Neural cell (in vitro differentiated cells): ENCODE results near the gene ADAMTS16. TPM values are rescaled to one million over a fixed set of nuclear protein-coding genes. Genes with fewer than 3 reads are reported as not detected.

ENCODE experiments used
- H2AFZ ChIP-seq: fragments of 200-600, 300-800 bp; sonication (generic), shearing (Covaris generic); 2 replicates; pipeline ENCODE4 v1.6.0; 2014; ENCODE audit warnings: low read depth, mild to moderate bottlenecking, antibody characterized with exemption, low read length, moderate library complexity
- H3F3A ChIP-seq: fragments of 200-600 bp; shearing (Covaris generic); 2 replicates; pipeline ENCODE4 v1.6.1; 2016; ENCODE audit warnings: mild to moderate bottlenecking, moderate library complexity, mixed read lengths, antibody characterized with exemption, low read length; ENCODE audit not compliant: insufficient read depth, poor library complexity, severe bottlenecking
- H3K27ac ChIP-seq: fragments of 200-600, 300-800 bp; sonication (generic), shearing (Covaris generic); 2 replicates; pipeline ENCODE4 v1.5.1; 2014; ENCODE audit warnings: mild to moderate bottlenecking, low read length, moderate library complexity
- H3K27me3 ChIP-seq: fragments of 300-800, 200-600 bp; sonication (generic), shearing (Covaris generic); 2 replicates; pipeline ENCODE4 v1.6.0; 2014; ENCODE audit warnings: mild to moderate bottlenecking, low read depth, low read length, moderate library complexity; ENCODE audit not compliant: insufficient read depth
- H3K36me3 ChIP-seq: fragments of 300-800, 200-600 bp; sonication (generic), shearing (Covaris generic); 2 replicates; pipeline ENCODE4 v1.5.1; 2014; ENCODE audit warnings: mild to moderate bottlenecking, antibody characterized with exemption, low read length, moderate library complexity; ENCODE audit not compliant: insufficient read depth
- H3K4me2 ChIP-seq: fragments of 300-800, 200-600 bp; sonication (generic), shearing (Covaris generic); 2 replicates; pipeline ENCODE4 v1.6.0; 2014; ENCODE audit warnings: mild to moderate bottlenecking, low read length
- H3K4me3 ChIP-seq: fragments of 300-800, 200-600 bp; sonication (generic), shearing (Covaris generic); 2 replicates; pipeline ENCODE4 v1.5.1; 2014; ENCODE audit warnings: mild to moderate bottlenecking, low read length, moderate library complexity
- H3K79me2 ChIP-seq: fragments of 200-600 bp; shearing (Covaris generic); replicated peaks from 2 replicates; pipeline ENCODE4 v1.6.0; 2014; ENCODE audit warnings: mild to moderate bottlenecking, low read length, moderate library complexity; ENCODE audit not compliant: insufficient read depth
- H3K9ac ChIP-seq: fragments of 300-800, 200-600 bp; sonication (generic), shearing (Covaris generic); 2 replicates; pipeline ENCODE4 v1.6.1; 2016; ENCODE audit warnings: mild to moderate bottlenecking, low read length, mixed read lengths
- H3K9me2 ChIP-seq: fragments of 200-600 bp; shearing (Covaris generic); 2 replicates; pipeline ENCODE4 v1.6.1; 2016; ENCODE audit warnings: mild to moderate bottlenecking, low read length, mixed read lengths; ENCODE audit not compliant: insufficient read depth
- H3K9me3 ChIP-seq: fragments of 200-600, 300-800 bp; sonication (generic), shearing (Covaris generic); 2 replicates; pipeline ENCODE4 v1.6.1; 2016; ENCODE audit warnings: mild to moderate bottlenecking, mixed run types, low read length, moderate library complexity, mixed read lengths
- H4K20me1 ChIP-seq: fragments of 200-600 bp; shearing (Covaris generic); 2 replicates; pipeline ENCODE4 v1.6.1; 2016; ENCODE audit warnings: mild to moderate bottlenecking, mixed run types; ENCODE audit not compliant: insufficient read depth
- EP300 ChIP-seq: fragments of 450-650 bp; conservative IDR thresholded peaks from 2 replicates; pipeline ENCODE4 v1.6.1; 2014; ENCODE audit warnings: antibody characterized with exemption, mild to moderate bottlenecking, moderate library complexity; ENCODE audit not compliant: poor library complexity, severe bottlenecking
- EZH2 ChIP-seq: fragments of 200-600, 300-800 bp; shearing (Covaris generic), sonication (generic); IDR thresholded peaks from 2 replicates; pipeline ENCODE4 v1.6.1; 2014; ENCODE audit warnings: antibody characterized with exemption, low read length, borderline replicate concordance, mild to moderate bottlenecking; ENCODE audit not compliant: insufficient read depth, poor library complexity, severe bottlenecking
- MXI1 ChIP-seq: fragments of 450-650 bp; conservative IDR thresholded peaks from 2 replicates; pipeline ENCODE4 v1.6.1; 2014; ENCODE audit warnings: antibody characterized with exemption, mild to moderate bottlenecking; ENCODE audit not compliant: poor library complexity, severe bottlenecking
- POLR2AphosphoS5 ChIP-seq: IDR thresholded peaks from 2 replicates; pipeline ENCODE4 v1.6.1; 2012
- RAD21 ChIP-seq: fragments of 450-650 bp; conservative IDR thresholded peaks from 2 replicates; pipeline ENCODE4 v1.6.1; 2014; ENCODE audit warnings: antibody characterized with exemption, mild to moderate bottlenecking, moderate library complexity
- SMC3 ChIP-seq: fragments of 450-650 bp; conservative IDR thresholded peaks from 2 replicates; pipeline ENCODE4 v1.6.1; 2014; ENCODE audit warnings: antibody characterized with exemption, mild to moderate bottlenecking, moderate library complexity; ENCODE audit not compliant: poor library complexity
- TAF1 ChIP-seq: IDR thresholded peaks from 2 replicates; pipeline ENCODE4 v1.6.1; 2012; ENCODE audit warnings: low read depth
- polyA plus RNA-seq: library from polyadenylated mRNA; depleted of rRNA; stranded (reverse); fragments of >200 nt; gene quantifications from 2 replicates; pipeline ENCODE4 v1.2.3, GENCODE V29; 2014
- TF ChIP-seq, protein P1 (sequence below): IDR thresholded peaks from 2 replicates; pipeline ENCODE4 v1.6.1; 2012; ENCODE audit warnings: borderline replicate concordance
- TF ChIP-seq, protein P2 (sequence below): fragments of 450-650 bp; IDR thresholded peaks from 2 replicates; pipeline ENCODE4 v1.5.1; 2014; ENCODE audit warnings: antibody characterized with exemption, mild to moderate bottlenecking, moderate library complexity; ENCODE audit not compliant: poor library complexity, severe bottlenecking

ADAMTS16 gene
- polyA plus RNA-seq, 1 donor from 2014 or later, result 1.3 TPM

DNA sequence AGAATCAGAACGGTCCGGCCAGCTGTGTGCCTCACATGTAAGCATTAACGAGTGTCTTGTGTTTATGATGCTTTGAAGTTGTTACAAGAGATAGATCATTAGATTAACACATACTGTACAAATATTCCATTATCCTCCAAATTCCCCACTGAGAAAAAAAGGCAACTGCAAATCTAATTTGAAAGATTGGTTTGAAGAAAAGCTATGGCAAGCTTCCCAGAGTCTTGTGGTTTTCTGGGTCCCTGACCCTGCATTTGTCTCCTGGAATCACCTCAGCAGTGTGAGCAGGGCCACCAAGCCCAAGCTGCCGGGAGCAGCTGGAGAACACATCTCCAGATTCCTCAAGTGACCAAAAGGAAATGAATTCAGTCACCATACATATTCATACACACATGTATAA, 36.9 kb upstream of the ADAMTS16 start:
- no peak overlapping the region for H2AFZ ChIP-seq
- H3K4me2 ChIP-seq, result no peak overlapping the region
- no peaks in the 10 kb centered on the region for H3K27me3 ChIP-seq
- H3F3A ChIP-seq, result no peaks in the 10 kb centered on the region
- H3K79me2 ChIP-seq, result no peaks in the 10 kb centered on the region
- H3K9ac ChIP-seq, result no peak overlapping the region
- no peak overlapping the region for H3K27ac ChIP-seq
- no peak for TF ChIP-seq EZH2
- TF ChIP-seq RAD21, result no peak
- TF ChIP-seq, protein P1, sequence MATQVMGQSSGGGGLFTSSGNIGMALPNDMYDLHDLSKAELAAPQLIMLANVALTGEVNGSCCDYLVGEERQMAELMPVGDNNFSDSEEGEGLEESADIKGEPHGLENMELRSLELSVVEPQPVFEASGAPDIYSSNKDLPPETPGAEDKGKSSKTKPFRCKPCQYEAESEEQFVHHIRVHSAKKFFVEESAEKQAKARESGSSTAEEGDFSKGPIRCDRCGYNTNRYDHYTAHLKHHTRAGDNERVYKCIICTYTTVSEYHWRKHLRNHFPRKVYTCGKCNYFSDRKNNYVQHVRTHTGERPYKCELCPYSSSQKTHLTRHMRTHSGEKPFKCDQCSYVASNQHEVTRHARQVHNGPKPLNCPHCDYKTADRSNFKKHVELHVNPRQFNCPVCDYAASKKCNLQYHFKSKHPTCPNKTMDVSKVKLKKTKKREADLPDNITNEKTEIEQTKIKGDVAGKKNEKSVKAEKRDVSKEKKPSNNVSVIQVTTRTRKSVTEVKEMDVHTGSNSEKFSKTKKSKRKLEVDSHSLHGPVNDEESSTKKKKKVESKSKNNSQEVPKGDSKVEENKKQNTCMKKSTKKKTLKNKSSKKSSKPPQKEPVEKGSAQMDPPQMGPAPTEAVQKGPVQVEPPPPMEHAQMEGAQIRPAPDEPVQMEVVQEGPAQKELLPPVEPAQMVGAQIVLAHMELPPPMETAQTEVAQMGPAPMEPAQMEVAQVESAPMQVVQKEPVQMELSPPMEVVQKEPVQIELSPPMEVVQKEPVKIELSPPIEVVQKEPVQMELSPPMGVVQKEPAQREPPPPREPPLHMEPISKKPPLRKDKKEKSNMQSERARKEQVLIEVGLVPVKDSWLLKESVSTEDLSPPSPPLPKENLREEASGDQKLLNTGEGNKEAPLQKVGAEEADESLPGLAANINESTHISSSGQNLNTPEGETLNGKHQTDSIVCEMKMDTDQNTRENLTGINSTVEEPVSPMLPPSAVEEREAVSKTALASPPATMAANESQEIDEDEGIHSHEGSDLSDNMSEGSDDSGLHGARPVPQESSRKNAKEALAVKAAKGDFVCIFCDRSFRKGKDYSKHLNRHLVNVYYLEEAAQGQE, result no peak
- TF ChIP-seq, protein P2, sequence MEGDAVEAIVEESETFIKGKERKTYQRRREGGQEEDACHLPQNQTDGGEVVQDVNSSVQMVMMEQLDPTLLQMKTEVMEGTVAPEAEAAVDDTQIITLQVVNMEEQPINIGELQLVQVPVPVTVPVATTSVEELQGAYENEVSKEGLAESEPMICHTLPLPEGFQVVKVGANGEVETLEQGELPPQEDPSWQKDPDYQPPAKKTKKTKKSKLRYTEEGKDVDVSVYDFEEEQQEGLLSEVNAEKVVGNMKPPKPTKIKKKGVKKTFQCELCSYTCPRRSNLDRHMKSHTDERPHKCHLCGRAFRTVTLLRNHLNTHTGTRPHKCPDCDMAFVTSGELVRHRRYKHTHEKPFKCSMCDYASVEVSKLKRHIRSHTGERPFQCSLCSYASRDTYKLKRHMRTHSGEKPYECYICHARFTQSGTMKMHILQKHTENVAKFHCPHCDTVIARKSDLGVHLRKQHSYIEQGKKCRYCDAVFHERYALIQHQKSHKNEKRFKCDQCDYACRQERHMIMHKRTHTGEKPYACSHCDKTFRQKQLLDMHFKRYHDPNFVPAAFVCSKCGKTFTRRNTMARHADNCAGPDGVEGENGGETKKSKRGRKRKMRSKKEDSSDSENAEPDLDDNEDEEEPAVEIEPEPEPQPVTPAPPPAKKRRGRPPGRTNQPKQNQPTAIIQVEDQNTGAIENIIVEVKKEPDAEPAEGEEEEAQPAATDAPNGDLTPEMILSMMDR, result no peak
- no peak for TF ChIP-seq EP300
- TF ChIP-seq TAF1, result no peak
- TF ChIP-seq SMC3, result no peak
- TF ChIP-seq MXI1, result no peak
- TF ChIP-seq POLR2AphosphoS5, result no peak
- H3K36me3 ChIP-seq, result no peaks in the 10 kb centered on the region
- no peak overlapping the region for H3K4me3 ChIP-seq
- H3K9me3 ChIP-seq, result no peaks in the 10 kb centered on the region
- H4K20me1 ChIP-seq, result no peaks in the 10 kb centered on the region
- no peaks in the 10 kb centered on the region for H3K9me2 ChIP-seq

DNA sequence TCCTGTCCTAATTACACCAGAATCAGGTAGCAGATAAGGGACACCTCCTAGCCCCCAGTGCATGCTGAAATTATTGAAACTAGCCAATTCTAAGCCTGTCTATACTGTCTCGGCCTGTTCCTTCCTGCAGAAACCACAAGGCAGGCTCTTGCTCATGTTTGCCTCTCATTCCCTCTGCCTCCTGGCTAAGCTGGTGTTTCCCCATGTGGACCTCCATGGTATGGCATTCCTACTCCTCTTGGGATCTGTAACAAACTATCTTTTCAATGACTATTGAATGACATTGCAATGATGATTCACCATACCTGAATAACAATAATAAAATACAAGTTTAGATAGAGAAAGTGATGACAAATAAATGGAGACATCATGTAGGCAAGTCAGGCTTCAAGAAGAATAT, 35.6 kb upstream of the ADAMTS16 start:
- Histone ChIP-seq H3K36me3 (no peaks in the 10 kb centered on the region), H3K27me3 (no peaks in the 10 kb centered on the region), H3K4me2 (no peak overlapping the region), H3K79me2 (no peaks in the 10 kb centered on the region), H3K4me3 (no peak overlapping the region), H3K9ac (no peak overlapping the region), H3K9me3 (no peaks in the 10 kb centered on the region), H3F3A (no peaks in the 10 kb centered on the region), H4K20me1 (no peaks in the 10 kb centered on the region), H3K27ac (no peak overlapping the region), H3K9me2 (no peaks in the 10 kb centered on the region), H2AFZ (no peak overlapping the region)
- TF ChIP-seq SMC3, result no peak
- TF ChIP-seq, protein P1, result no peak
- no peak for TF ChIP-seq TAF1
